ENCODE results near the gene SND1.
"Not testable (repeated sequence)": the region's sequence is repeated elsewhere in the genome, so short reads cannot be mapped to it uniquely, and the experiment has no call there.

Gene SND1

DNA sequence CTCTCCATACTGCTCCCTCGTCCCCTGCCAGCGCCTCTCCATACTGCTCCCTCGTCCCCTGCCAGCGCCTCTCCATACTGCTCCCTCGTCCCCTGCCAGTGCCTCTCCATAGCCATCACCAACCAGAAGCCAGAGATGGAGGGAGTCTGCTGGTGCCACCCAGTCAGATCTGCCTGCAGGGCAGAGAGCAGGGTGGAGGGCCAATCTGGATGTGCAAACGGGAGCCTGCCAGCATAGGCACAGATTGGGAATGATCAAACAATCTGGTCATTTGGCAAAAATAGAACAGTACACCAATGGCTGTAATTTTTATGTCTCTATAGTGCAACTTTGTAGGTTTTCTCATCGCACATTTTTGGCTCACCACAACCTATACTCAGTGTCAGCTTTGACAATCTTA, 456.1 kb downstream of the SND1 start:
- no peak overlapping the region for H3K4me3 ChIP-seq (ENCODE audit: low read depth, low read length)
- TF ChIP-seq CTCF (IDR thresholded peaks at IDR 0.05; ENCODE audit: low read depth, low read length, missing control alignments): no peak

GRCh38 chr7:128108641-128109423, 456.8 kb downstream of the SND1 start:
- no peak overlapping the region for H3K4me3 ChIP-seq (ENCODE audit: low read depth, low read length)
- TF ChIP-seq CTCF (IDR thresholded peaks at IDR 0.05; ENCODE audit: low read depth, low read length, missing control alignments): no peak
- peak; percentile 72 for DNase-seq (ENCODE audit: low read depth)

More for the DNA sequence above, 456.1 kb downstream of the SND1 start:
- no peak for DNase-seq (ENCODE audit: low read depth)

DNA sequence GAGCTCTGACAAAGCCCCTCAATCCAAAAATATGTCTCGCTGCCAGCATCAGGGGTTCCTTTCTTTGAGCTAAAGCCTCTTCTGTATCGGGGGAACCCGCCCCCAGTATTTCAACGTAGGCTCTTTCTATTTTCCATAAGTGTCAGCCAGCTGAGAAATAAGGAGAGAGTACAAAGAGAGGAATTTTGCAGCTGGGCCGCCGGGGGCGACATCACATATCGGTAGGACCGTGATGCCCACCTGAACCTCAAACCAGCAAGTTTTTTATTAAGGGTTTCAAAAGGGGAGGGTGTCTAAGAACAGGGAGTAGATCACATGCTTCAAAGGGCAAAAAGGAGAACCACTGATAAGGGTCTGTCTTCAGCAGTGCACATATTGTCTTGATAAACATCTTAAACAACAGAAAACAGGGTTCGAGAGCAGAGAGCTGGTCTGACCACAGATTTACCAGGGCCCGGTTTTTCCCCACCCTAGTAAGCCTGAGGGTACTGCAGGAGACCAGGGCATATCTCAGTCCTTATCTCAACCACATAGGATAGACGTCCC, 457.5 kb downstream of the SND1 start:
- DNase-seq (ENCODE audit: low read depth); H3K4me3 ChIP-seq (ENCODE audit: low read depth, low read length): not testable (repeated sequence)

DNA sequence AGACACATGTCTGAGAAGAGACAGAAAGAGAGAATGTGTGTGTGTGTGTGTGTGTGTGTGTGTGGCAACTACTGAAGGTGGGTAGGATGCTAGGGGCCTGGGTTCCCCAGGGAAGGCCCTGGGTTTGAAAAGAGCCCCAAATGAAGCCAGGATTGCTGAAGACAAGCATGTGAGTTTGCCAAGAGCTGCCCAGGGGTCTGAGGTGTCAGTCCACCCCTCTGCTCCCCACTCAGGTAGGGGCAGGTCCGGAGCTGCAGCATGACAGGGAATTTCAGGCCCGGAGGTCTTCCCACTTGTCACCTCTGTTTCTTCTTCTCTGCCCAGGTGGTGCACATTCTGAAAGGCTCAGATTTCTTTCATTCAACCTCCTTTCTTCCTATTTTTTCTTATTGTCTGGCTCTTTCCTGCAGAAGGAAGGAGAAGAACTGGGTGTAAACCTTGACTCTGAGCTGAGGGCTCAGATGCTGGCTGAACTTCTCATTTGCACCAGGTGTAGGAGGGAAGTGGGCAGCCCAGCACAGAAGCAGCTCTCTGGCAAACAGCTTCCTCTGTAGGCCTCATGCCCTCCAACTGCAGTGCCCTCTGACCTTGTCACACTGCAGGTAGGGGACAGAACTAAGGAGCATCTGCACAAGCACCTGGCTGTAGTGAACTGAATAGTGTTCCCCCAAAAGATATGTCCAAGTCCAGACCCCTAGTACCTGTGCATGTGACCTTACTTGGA, 458.8 kb downstream of the SND1 start:
- no peak for TF ChIP-seq CTCF (IDR thresholded peaks at IDR 0.05; ENCODE audit: low read depth, low read length, missing control alignments)
- no peak for DNase-seq (ENCODE audit: low read depth)
- H3K4me3 ChIP-seq (ENCODE audit: low read depth, low read length): no peak overlapping the region

DNA sequence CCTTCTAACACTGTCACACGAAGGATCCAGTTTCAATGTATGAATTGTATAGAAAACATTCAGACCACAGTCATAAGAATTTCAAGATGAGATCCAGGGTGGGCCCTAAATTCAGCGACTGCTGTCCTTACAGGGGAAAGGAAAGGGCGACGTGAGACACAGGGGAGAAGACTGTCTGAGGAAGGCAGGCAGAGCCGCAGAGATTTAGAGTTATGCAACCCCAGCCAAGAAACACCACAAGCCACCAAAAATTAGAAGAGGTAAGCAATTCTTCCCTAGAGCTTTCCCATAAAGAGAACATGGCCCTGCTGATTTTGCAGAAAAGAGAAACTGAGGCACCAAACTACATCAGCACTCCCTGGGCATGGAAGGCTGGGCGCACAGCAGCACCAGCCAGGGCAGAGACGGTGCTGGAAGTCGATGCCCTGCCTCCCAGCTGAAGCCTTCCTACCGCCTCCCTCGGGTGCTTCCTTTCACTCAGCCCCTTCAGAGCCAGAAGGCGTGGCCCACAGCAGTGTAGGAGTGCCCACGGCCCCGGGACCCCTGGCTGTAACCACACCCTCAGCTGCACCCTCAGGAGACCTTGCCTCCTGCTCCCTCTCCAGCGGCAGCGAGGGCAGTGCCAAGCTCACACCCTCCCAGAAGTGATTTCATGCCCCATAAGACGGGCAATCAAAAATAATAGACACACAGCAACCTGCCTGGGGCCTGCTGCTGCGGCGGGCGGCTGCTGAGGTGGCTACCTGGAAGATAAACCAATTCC, 460.2 kb downstream of the SND1 start:
- DNase-seq (ENCODE audit: low read depth): no peak
- no peak for TF ChIP-seq CTCF (IDR thresholded peaks at IDR 0.05; ENCODE audit: low read depth, low read length, missing control alignments)
- no peak overlapping the region for H3K4me3 ChIP-seq (ENCODE audit: low read depth, low read length)

GRCh38 chr7:128112781-128113221, 460.8 kb downstream of the SND1 start:
- no peak overlapping the region for H3K4me3 ChIP-seq (ENCODE audit: low read depth, low read length)
- no peak for DNase-seq (ENCODE audit: low read depth)
- TF ChIP-seq CTCF (IDR thresholded peaks at IDR 0.05; ENCODE audit: low read depth, low read length, missing control alignments): no peak

DNA sequence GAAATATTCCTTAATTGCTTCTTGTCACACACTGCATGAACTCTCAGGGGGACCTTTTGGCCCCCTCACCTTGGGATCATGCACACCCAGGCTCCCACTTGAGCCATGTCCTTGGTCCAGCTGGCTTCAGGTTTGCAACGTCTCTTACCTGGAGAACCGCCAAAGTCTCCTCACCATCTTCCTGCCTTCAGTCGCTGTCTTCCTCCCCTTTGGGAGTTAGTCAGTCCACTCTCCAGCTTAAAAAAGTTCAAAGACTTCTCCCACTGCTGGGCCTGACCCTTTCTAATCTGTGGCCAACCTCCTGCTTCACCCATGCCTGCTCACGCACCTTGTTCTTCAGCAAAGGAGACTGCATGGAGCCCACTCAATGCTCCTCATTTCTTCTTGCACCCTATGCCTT, 461.8 kb downstream of the SND1 start:
- no peak for TF ChIP-seq CTCF (IDR thresholded peaks at IDR 0.05; ENCODE audit: low read depth, low read length, missing control alignments)
- no peak overlapping the region for H3K4me3 ChIP-seq (ENCODE audit: low read depth, low read length)
- no peak for DNase-seq (ENCODE audit: low read depth)

All from GM12864 (cell line).